NCI-H1930 (cell line): ENCODE measurements around the gene SPATA31D4.

ENCODE experiments used
- DNase-seq, 2 experiments: peaks; one replicate each; lab custom pipeline; 2025; lab: John Stamatoyannopoulos, UW

Gene SPATA31D4

GRCh38 chr9:81964218-81965171, 36.3 kb downstream of the SPATA31D4 start:
- no peak for DNase-seq

- DNase-seq: no peak
Observed at GRCh38 chr9:81968026-81968425, 39.8 kb downstream of the SPATA31D4 start.

- DNase-seq: no peak
Observed at GRCh38 chr9:81969971-81970370, 41.7 kb downstream of the SPATA31D4 start.

- no peak for DNase-seq
Observed at GRCh38 chr9:81971727-81972126, 43.5 kb downstream of the SPATA31D4 start.

GRCh38 chr9:81974764-81975163, 46.5 kb downstream of the SPATA31D4 start:
- no peak for DNase-seq

GRCh38 chr9:81976351-81976750, 48.1 kb downstream of the SPATA31D4 start:
- DNase-seq: no peak

GRCh38 chr9:81979196-81979595, 51.0 kb downstream of the SPATA31D4 start:
- no peak for DNase-seq

GRCh38 chr9:81980568-81980967, 52.3 kb downstream of the SPATA31D4 start:
- no peak for DNase-seq

- DNase-seq: no peak
Observed at GRCh38 chr9:81981883-81982282, 53.7 kb downstream of the SPATA31D4 start.
